GM18870 (cell line): ENCODE data around the gene AMELY.
"Not testable (repeated sequence)": the region's sequence is repeated elsewhere in the genome, so short reads cannot be mapped to it uniquely, and the experiment has no call there.

Experiments used
- ATAC-seq: cut with Tn5 transposase; IDR thresholded peaks from one replicate; pipeline ENCODE4 v1.9.1; 2021; ENCODE audit warnings: moderate library complexity; ENCODE audit not compliant: unreplicated experiment

AMELY gene

GRCh38 chrY:6911253-6911881 lies at the start of gene AMELY:
Gene AMELY, minus strand, starts transcription at chrY:6911752. Its CDS starts 39,144 bp downstream, at chrY:6872608.
- no peak for ATAC-seq

GRCh38 chrY:6949947-6950346 lies 38.4 kb upstream of the AMELY start:
- ATAC-seq, result no peak

GRCh38 chrY:6948378-6948777 lies 36.8 kb upstream of the AMELY start:
- ATAC-seq, result no peak

DNA sequence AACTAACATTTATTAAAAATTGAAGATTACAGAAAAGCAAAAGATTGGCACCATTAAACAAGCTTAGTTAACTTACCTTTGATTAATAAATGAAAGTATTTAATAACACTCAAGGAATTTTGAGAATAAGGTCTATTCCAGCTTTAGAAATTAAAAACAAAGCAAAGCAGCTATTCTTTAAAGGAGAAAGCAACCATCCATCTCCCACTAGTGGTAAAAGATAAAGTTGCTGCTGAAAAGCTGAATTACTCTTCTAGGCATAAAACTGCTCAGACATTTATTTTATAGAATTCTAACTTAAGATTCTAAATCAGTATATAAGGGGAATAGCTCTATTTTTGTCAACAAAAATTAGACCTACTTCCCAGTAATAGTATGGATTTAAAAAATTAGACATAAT lies 36.1 kb upstream of the AMELY start:
- no peak for ATAC-seq

DNA sequence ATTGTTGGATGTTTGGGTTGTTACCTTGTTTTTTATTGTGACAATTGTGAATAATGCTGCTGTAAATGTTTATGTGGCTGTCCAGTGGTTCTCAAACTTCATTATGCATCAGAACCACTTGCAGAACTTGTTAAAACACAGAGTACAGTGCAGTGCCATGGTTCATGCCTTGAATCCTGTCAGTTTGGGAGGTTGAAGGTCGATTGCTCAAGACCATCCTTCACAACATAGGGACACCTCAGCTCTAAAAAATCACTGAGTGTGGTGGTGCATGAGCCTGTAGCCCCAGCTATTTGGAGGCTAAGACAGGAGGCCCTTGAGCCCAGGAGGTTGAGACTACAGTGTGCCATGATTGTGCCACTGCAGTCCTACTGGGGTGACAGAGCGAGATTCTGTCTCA lies 23.9 kb upstream of the AMELY start:
- ATAC-seq, result no peak

GRCh38 chrY:6931779-6932396 lies 20.3 kb upstream of the AMELY start:
- no peak for ATAC-seq

- no peak for ATAC-seq
Measured at GRCh38 chrY:6929237-6929636, 17.7 kb upstream of the AMELY start.

DNA sequence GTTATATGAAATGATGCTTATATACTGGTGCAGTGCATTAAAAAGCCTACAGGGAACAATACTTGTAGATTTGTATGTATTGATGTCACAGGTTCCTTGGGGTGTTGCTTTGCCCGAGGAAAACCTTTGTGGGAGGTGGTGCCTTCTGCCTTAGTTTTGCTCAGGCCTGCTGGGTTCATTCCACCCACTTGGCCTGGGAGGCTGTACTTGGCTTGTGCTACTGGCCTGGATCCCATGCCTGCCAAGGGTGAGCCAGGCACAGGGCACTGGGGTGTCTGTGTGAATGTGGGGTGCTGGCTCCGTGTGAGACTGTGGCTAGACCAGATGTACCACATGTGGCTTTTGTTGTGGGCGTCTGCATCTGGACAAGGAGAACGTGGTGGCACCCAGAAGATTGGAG lies 16.7 kb upstream of the AMELY start:
- no peak for ATAC-seq

GRCh38 chrY:6921061-6921460 lies 9.5 kb upstream of the AMELY start:
- no peak for ATAC-seq

GRCh38 chrY:6913362-6913761 lies 1.8 kb upstream of the AMELY start:
- ATAC-seq, result no peak

- ATAC-seq, result no peak
Measured at GRCh38 chrY:6910372-6911252, 940 bp downstream of the AMELY start, which contains the start of gene TBL1Y. Gene TBL1Y, plus strand, starts transcription at chrY:6910697. Its CDS starts 114,388 bp downstream, at chrY:7025085.

GRCh38 chrY:6909856-6910255 lies 1.7 kb downstream of the AMELY start:
- ATAC-seq, result no peak

GRCh38 chrY:6909118-6909521 lies 2.4 kb downstream of the AMELY start:
- no peak for ATAC-seq

DNA sequence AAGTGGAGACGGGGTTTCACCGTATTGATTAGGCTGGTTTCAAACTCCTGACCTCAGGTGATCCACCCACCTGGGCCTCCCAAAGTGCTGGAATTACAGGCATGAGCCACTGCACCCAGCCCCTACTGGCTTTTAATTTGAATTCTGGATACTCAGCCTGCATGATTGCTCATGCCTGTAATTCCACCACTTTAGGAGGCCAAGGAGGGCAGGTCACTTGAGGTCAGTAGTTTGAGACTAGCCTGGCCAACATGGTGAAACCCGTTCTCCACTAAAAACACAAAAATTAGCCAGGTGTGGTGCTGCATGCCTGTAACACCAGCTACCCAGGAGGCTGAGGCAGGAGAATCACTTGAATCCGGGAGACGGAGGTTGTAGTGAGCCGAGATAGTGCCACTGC lies 3.5 kb downstream of the AMELY start:
- not testable (repeated sequence) for ATAC-seq

DNA sequence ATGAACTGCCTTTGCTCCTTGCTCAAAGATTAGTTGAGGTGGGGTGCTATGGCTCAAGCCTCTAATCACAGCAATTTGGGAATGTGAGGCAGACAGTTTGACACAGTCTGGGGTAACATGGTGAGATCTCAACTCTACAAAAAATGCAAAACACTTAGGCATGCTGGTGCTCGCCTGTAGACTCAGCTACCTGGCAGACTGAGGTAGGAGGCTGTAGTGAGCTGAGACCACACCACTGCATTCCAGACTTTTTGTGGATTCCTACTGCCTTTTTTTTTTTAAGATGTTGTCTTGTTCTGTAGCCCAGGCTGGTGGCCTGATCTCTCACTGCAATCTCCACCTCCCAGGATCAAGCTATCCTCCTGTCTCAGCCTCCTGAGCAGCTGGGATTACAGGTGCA lies 4.0 kb downstream of the AMELY start:
- ATAC-seq, result no peak

DNA sequence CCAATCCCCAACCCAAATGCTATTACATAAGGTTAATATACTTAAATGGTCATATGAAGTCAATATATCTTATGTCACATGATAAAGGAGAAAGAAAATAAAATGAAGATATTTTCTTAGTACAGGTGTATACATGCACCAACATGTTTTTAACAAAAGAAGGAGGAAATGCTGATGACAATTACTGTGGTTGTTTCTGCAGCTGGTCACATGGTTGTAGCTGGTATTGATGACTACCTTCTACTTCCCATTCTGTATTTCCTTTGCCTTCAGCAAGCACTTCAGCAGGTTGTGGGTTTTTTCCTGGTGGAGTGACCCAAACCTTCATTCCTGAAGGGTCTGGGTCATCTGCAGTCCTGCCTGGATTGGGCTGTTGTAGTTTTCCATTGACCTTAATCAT lies 9.4 kb downstream of the AMELY start:
- not testable (repeated sequence) for ATAC-seq

GRCh38 chrY:6895236-6895635 lies 16.3 kb downstream of the AMELY start:
- ATAC-seq, result no peak

DNA sequence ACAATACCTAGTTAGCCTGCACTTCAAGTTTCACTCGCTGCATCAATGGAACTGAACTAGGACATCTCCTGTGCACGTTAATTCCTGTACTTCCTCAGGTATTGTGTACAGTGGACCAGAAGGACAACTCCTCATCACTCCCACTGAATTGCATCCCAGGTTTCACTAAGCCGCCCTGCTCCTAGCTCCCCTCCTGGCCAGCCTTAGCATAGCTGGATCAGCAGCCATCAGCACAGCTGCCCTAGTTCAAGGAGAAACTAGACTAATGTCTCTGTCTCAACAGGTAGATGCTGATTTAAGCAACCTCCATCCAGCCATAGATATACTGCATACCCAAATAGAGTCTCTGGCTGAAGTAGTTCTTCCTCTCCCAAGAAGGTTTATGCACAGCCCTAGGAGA lies 17.1 kb downstream of the AMELY start:
- ATAC-seq, result no peak

DNA sequence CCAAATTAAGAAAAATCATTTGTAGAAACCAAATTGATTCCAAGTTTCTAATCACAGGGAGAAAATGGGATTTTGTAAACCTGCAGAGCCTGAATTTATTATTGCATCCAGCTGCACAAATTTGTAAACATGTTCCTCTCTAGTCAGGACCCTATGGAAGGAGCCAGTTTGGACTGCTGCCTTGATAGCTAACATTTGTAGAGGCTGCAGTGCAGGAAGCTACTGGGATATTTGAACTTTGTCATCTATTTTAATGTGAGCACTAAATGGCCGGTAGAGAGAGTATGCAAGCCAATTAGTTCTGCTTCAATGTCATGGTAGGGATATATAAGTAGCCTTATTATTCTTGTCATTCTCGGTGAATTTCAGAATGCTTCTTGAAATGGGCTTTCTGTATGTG lies 62.2 kb downstream of the AMELY start:
- no peak for ATAC-seq

- not testable (repeated sequence) for ATAC-seq
Measured at GRCh38 chrY:6842650-6843049, 68.9 kb downstream of the AMELY start.
